IPS DF 4.7 (cell line): ENCODE measurements around the gene ACO1.

Source experiments
- DNase-seq: peaks from one replicate; pipeline ENCODE4 v3.0.0-alpha.2; 2013; ENCODE audit warnings: low spot score; ENCODE audit errors: extremely low read depth

The ACO1 gene

DNA sequence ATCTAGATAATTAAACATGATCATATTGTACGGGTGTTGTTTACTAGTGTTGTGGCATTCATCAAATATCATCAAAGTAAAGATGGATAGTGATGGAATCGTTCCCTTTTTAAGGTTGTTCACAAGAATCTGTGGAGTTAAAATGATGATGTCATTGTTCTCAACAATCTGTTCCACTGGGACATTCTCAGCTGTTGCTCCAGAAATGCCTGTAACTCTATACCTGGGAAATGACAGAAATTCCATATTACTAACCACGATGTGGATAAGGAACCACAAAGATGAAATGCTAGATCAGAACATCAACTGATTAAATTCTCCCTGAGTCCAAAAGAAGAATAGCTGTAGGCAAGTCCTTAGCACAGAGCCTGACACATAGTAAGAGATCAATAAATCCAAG is 103.5 kb downstream of the ACO1 start:
- no peak for DNase-seq

DNA sequence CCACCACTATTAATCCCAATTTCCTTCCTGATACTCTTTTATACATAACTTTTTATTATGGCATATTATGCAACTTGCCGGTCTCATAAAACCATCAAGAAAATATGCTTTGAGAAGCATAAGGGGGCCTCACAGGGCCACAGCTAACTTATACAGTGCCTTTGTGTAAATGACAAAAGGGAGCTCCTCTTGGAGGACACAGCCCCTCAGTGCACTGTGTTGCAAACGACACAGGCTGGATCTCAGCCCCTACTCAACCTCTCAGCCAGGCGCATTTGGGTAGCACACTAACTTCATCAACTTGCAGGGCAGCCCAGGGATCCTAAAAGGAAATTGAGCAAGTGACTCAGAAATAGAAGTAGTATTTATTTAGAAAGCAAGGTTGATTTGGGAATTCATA is 106.2 kb downstream of the ACO1 start:
- no peak for DNase-seq

DNA sequence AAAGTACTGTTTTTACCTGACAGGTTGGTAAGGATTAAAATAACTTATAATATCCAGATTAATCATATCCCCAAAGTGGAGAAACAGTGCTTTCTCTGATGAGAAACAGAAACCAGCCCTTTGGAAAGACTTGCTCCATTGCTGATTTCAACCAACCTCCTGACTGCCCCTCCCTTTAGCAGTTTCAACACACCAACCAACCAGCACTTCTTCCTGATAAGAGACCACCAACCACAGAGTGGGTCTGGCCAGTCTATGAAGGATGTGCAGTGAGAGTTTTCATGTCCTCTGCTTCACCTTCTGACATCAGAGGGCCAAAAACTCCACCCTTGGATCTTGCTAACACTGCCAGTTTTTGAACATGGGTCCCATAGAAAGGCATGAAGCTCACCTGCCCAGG is 113.5 kb downstream of the ACO1 start:
- no peak for DNase-seq

DNA sequence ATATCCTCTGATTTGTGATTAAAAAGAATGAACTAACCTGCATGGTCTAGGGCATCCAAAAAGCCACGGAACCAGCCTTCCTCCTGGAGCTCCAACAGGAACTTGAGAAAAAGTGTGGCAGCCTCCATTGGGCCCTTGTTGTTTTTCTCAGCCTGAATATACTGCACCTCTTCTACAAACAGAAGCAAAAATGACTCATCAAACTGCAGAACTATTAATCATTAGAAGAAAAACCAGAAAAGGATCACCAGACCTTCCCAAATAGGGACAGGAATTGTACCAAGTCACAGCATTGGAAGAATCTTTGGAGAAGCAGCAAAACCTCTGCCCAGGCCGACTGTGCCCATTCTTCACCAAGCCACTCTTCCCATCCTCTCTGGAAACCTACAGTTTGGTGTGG is 116.3 kb downstream of the ACO1 start:
- DNase-seq = no peak

DNA sequence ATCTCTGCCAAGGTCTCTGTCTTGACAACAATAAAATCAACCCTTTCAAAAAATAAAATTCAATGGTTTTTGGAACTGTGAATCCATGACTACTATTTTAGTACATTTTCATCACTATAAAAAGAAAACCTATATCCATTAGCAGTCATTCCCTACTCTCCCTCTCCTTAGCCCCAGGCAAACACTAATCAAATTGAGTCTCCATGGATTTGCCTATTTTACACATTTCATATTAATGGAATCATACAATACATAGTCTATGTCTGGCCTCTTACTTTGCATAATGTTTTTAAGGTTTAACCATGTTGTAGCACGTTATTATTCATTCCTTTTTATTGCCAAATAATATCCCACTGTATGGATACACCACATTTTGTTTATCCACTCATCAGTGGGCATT is 117.4 kb downstream of the ACO1 start:
- DNase-seq = no peak

DNA sequence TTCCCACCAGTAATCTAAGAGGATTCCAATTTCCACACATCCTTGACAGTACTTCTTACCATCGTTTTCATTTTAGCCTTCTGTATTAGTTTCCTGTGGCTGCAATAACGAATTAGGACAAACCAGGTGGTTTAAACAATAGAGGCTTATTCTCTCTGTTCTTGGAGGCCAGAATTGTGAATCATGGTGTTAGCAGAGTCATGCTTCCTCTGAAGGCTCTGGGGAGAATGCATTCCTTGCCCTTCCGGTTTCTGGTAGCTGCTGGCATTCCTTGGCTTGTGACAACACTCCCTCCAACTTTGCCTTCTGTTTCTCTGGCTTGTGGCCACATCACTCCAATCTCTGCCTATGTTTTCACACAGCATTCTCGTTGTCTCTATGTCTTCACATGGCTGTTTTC is 118.0 kb downstream of the ACO1 start:
- no peak for DNase-seq

DNA sequence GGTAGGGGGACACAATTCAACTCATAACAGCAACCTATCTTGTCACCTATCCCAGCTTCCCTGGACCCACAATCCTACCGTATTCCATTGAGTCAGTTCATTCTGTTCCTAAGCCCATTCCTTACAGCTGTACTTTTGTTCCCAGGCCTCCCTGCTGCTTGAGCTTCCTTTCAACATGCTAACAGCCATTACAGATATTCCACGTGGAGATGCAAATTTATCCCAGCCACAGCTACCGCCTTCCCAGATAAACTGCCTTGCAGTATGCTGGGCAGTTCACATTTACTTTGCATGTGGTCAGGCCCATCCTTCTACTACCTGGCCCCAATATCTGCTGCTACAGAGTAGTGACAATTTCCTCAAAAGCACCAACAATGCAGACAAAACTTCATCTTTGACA is 118.6 kb downstream of the ACO1 start:
- no peak for DNase-seq
